Colonic mucosa (tissue), 4 donors: ENCODE measurements around the gene AFG1L. TPM values are rescaled to one million over a fixed set of nuclear protein-coding genes. Genes with fewer than 3 reads are reported as not detected.
A peak's percentile ranks its signal among the peaks of the same experiment; 100 is the strongest.
"Not testable (repeated sequence)": the region's sequence is repeated elsewhere in the genome, so short reads cannot be mapped to it uniquely, and the experiment has no call there.

Experiments
- DNase-seq: peaks from one replicate; pipeline ENCODE4 v3.0.0-alpha.2; 2020
- H3K27ac ChIP-seq: fragments of 200-600 bp; one replicate; pipeline ENCODE4 v1.8.0; 2021
- H3K27me3 ChIP-seq: fragments of 200-600 bp; one replicate; pipeline ENCODE4 v1.8.0; 2021
- H3K36me3 ChIP-seq: fragments of 200-600 bp; one replicate; pipeline ENCODE4 v1.8.0; 2021
- H3K4me1 ChIP-seq: fragments of 200-600 bp; one replicate; pipeline ENCODE4 v1.8.0; 2021; ENCODE audit warnings: mild to moderate bottlenecking
- H3K4me3 ChIP-seq: fragments of 200-600 bp; one replicate; pipeline ENCODE4 v1.8.0; 2021
- H3K9ac ChIP-seq, 2 donors: one replicate each; pipeline ENCODE4 v1.7.0; 2013; ENCODE audit warnings: control low read depth in 2 of 2, low read depth in 2 of 2, low read length in 2 of 2
- H3K9me3 ChIP-seq: fragments of 200-600 bp; one replicate; pipeline ENCODE4 v1.8.0; 2021
- CTCF ChIP-seq: fragments of 200-600 bp; IDR thresholded peaks from one replicate; pipeline ENCODE4 v1.8.0; 2022; ENCODE audit warnings: antibody characterized with exemption, mild to moderate bottlenecking
- intact Hi-C: fragments of 100-400 bp; cut with DNase I; formaldehyde crosslinking; loops from one replicate; pipeline ENCODE4 v1.14.1; 2022
- total RNA-seq, 2 donors: library from RNA; stranded (reverse); fragmentation: NEBNext Ultra II Directional in 1 of 2; extraction: Animal tissue kit (Norgen Biotek cat#: 25700) in 1 of 2; gene quantifications; one replicate each; pipeline ENCODE4 v1.2.1, GENCODE V29; 2021
- donor health status: healthy.
- donor health status: DM: no; HTN: no; CAD: no.
- donor health status: DM: no; HTN: no; CAD: no.

Gene AFG1L
- total RNA-seq, 2 donors from 2014 or later: 9.5 to 10.9 TPM

GRCh38 chr6:108309844-108310243 lies 15.0 kb downstream of the AFG1L start:
- no peaks in the 10 kb centered on the region for H3K36me3 ChIP-seq
- H3K27me3 ChIP-seq: no peaks in the 10 kb centered on the region
- no peak overlapping the region for H3K4me3 ChIP-seq
- H3K27ac ChIP-seq: no peak overlapping the region
- no peak for TF ChIP-seq CTCF
- intact Hi-C loops: loop anchor here (5.0 kb wide), 1 partner anchor 142 kb away; no protein-coding TSS in a partner anchor
- peaks cover 5% of the 10 kb centered on the region for H3K4me1 ChIP-seq
- H3K9me3 ChIP-seq: no peaks in the 10 kb centered on the region
- no peak for DNase-seq
- no peak overlapping the region for H3K9ac ChIP-seq

GRCh38 chr6:108312605-108313004 lies 17.8 kb downstream of the AFG1L start:
- H3K36me3 ChIP-seq: no peaks in the 10 kb centered on the region
- no peaks in the 10 kb centered on the region for H3K9me3 ChIP-seq
- no peak overlapping the region for H3K4me3 ChIP-seq
- no peak overlapping the region for H3K9ac ChIP-seq
- intact Hi-C loops: loop anchor here (5.0 kb wide), 1 partner anchor 140 kb away; no protein-coding TSS in a partner anchor
- peaks cover 5% of the 10 kb centered on the region for H3K4me1 ChIP-seq
- DNase-seq: peak; percentile 63
- H3K27me3 ChIP-seq: no peaks in the 10 kb centered on the region
- H3K27ac ChIP-seq: no peak overlapping the region
- no peak for TF ChIP-seq CTCF

- H3K36me3 ChIP-seq: no peaks in the 10 kb centered on the region
- no peak overlapping the region for H3K9ac ChIP-seq
- no peak for DNase-seq
- no peaks in the 10 kb centered on the region for H3K4me1 ChIP-seq
- H3K9me3 ChIP-seq: no peaks in the 10 kb centered on the region
- H3K27ac ChIP-seq: no peak overlapping the region
- H3K4me3 ChIP-seq: no peak overlapping the region
- intact Hi-C loops: no loop called here
- no peaks in the 10 kb centered on the region for H3K27me3 ChIP-seq
- TF ChIP-seq CTCF: no peak
These were observed 26.4 kb downstream of the AFG1L start for GRCh38 chr6:108321253-108321747.

DNA sequence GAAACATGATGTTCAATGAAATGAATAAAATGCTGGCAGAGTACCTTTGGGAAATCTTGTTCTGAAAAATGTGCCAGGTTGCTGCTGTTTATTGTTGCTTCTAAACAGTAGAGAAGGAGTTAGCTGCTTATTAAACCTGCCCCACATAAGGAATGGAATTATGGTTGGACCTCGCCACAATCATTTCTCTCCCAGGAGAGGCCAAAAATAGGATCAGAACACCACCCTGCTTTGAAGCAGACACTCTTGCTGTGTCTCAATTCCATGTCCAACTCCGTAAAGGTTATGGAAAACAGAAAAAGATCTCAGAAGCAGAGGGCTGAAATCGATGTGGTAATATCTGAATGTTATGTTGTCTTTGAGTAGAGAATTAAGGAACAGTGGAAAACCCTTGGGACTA lies 27.9 kb downstream of the AFG1L start:
- DNase-seq: no peak

DNA sequence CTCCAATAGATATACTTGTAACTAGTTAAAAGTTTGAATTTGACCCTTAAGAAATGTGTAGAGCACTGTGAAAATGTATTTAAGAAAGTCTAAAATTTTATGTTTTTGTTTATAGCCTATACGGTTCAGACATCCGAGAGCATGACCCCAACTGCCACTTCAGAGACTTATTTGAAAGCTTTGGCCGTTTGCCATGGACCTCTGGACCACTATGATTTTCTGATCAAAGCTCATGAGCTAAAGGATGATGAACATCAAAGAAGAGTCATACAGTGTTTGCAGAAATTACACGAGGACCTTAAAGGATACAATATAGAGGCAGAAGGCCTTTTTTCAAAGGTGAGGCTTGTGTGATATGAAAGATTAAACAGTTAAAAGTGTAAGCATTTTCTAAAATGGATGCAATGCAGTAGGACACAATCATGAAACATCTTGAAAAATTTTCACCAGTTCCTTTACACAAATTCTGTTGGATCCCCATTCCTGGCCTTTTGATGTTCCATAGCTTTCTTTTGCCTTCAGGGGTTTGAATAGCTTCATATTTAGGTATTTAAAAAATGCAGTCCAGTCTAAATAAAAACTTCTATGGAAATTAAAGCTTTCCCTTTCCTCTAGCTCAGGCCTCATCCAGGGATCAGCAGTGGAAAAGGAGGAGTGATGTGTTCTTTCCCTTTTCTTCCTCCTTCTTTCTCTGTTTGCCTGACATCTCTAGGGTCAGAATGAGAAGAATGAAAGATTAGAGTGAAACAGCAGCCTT lies 29.0 kb downstream of the AFG1L start:
- Histone ChIP-seq H3K27ac (no peak overlapping the region), H3K9me3 (no peaks in the 10 kb centered on the region), H3K4me1 (no peaks in the 10 kb centered on the region), H3K27me3 (no peaks in the 10 kb centered on the region), H3K36me3 (no peaks in the 10 kb centered on the region), H3K9ac (no peak overlapping the region), H3K4me3 (no peak overlapping the region)
- intact Hi-C loops: no loop called here
- no peak for TF ChIP-seq CTCF
- no peak for DNase-seq

More for the DNA sequence above, 27.9 kb downstream of the AFG1L start:
- no peak overlapping the region for H3K27ac ChIP-seq
- no peaks in the 10 kb centered on the region for H3K36me3 ChIP-seq
- intact Hi-C loops: no loop called here
- H3K4me3 ChIP-seq: no peak overlapping the region
- H3K9ac ChIP-seq: no peak overlapping the region
- H3K4me1 ChIP-seq: no peaks in the 10 kb centered on the region
- H3K27me3 ChIP-seq: no peaks in the 10 kb centered on the region
- TF ChIP-seq CTCF: no peak
- H3K9me3 ChIP-seq: no peaks in the 10 kb centered on the region

- H3K27me3 ChIP-seq, H3K9me3 ChIP-seq, H3K36me3 ChIP-seq, intact Hi-C loops, H3K9ac ChIP-seq, H3K4me3 ChIP-seq, H3K4me1 ChIP-seq, DNase-seq, H3K27ac ChIP-seq: not testable (repeated sequence)
These were observed 35.4 kb downstream of the AFG1L start for GRCh38 chr6:108330221-108330785.
